BE2C (cell line): ENCODE data around the gene AGAP3.

ENCODE experiments used
- DNase-seq: peaks from one replicate; pipeline ENCODE4 v3.0.0-alpha.2; 2020
- H3K27me3 ChIP-seq: fragments of 250-450 bp; sonication (Bioruptor Pico); 2 replicates; pipeline ENCODE4 v1.5.1; 2020; ENCODE audit warnings: mild to moderate bottlenecking
- H3K36me3 ChIP-seq: fragments of 250-450 bp; sonication (Bioruptor Pico); 2 replicates; pipeline ENCODE4 v1.5.1; 2020; ENCODE audit warnings: mild to moderate bottlenecking
- H3K4me1 ChIP-seq: fragments of 250-450 bp; sonication (Bioruptor Pico); 2 replicates; pipeline ENCODE4 v1.5.1; 2020
- H3K4me3 ChIP-seq: 2 replicates; pipeline ENCODE4 v1.5.1; 2011; ENCODE audit warnings: low read depth, low read length
- H3K9me3 ChIP-seq: fragments of 250-450 bp; sonication (Bioruptor Pico); 2 replicates; pipeline ENCODE4 v1.5.1; 2020
- TF ChIP-seq, protein P1 (sequence below): IDR thresholded peaks from 2 replicates; pipeline ENCODE4 v1.5.1; 2012; ENCODE audit warnings: mild to moderate bottlenecking, low read depth, low read length

Gene AGAP3

GRCh38 chr7:151085329-151085690, 965 bp upstream of the AGAP3 start:
- Histone ChIP-seq H3K36me3 (peaks cover 20% of the 10 kb centered on the region), H3K4me3 (peak overlapping the region; percentile 58), H3K9me3 (no peaks in the 10 kb centered on the region), H3K4me1 (peaks cover 26% of the 10 kb centered on the region), H3K27me3 (no peaks in the 10 kb centered on the region)
- TF ChIP-seq, protein P1, sequence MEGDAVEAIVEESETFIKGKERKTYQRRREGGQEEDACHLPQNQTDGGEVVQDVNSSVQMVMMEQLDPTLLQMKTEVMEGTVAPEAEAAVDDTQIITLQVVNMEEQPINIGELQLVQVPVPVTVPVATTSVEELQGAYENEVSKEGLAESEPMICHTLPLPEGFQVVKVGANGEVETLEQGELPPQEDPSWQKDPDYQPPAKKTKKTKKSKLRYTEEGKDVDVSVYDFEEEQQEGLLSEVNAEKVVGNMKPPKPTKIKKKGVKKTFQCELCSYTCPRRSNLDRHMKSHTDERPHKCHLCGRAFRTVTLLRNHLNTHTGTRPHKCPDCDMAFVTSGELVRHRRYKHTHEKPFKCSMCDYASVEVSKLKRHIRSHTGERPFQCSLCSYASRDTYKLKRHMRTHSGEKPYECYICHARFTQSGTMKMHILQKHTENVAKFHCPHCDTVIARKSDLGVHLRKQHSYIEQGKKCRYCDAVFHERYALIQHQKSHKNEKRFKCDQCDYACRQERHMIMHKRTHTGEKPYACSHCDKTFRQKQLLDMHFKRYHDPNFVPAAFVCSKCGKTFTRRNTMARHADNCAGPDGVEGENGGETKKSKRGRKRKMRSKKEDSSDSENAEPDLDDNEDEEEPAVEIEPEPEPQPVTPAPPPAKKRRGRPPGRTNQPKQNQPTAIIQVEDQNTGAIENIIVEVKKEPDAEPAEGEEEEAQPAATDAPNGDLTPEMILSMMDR: no peak
- DNase-seq: no peak

DNA sequence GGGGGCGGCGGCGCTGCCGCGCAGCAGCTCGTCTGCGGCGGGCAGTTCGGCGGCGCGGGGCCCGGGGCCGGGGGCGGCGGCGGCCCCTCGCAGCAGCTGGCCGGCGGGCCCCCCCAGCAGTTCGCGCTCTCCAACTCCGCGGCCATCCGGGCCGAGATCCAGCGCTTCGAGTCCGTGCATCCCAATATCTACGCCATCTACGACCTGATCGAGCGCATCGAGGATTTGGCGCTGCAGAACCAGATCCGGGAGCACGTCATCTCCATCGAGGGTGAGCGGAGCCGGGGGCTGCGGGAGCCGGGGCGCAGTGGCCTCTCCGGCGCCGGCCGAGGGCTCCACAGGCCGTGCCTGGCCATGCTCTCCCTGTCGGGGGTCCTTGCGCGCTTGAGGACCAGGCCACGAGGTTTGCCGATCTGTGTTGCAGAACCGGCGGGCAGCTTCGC, 548 bp downstream of the AGAP3 start:
- Histone ChIP-seq H3K4me1 (peaks cover 26% of the 10 kb centered on the region), H3K9me3 (no peaks in the 10 kb centered on the region), H3K36me3 (peaks cover 30% of the 10 kb centered on the region), H3K4me3 (peak overlapping the region; percentile 94), H3K27me3 (no peaks in the 10 kb centered on the region)
- TF ChIP-seq, protein P1: no peak
- DNase-seq: peak; percentile 52

DNA sequence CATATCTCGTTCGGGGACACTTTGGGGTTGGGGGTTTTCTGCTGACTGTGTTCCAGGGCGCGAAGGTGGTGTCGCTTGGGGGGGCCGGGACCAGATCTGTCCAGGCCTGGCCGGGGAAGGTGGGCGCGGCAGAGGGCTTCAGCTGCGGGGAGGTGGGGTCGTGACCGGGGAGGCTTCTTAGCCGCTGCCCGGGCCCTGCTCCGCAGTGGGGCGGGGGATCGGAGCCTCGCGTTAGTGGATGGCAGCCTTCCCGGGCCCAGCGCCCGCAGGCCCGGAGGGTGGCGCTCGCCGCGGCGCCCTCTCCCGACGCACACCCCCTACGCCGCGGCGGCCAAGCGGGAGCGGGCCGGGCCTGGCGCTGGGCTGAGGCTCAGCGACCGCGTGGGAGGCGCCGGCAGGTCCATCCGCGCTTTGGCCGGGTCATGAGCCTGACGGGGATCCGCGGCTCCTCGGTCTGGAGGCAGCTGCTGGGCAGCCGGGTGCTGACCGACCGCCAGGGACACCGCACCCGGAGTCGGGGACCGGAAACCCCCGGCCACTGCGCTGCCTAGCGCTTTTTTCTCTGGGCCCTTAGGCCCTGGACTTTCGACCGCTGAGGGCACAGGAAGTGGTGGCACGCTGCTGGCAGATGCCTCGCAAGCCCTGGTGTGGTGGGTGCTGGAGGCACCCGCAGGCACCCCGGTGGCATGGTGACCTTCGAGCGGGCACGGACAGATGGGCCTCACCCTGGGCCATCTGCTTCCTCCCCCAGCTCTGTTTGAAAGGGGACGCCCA, 1.2 kb downstream of the AGAP3 start:
- H3K27me3 ChIP-seq: no peaks in the 10 kb centered on the region
- H3K4me1 ChIP-seq: peaks cover 23% of the 10 kb centered on the region
- DNase-seq: peak; percentile 67
- peaks cover 35% of the 10 kb centered on the region for H3K36me3 ChIP-seq
- H3K4me3 ChIP-seq: peak overlapping the region; percentile 94
- TF ChIP-seq, protein P1: no peak
- H3K9me3 ChIP-seq: no peaks in the 10 kb centered on the region

DNA sequence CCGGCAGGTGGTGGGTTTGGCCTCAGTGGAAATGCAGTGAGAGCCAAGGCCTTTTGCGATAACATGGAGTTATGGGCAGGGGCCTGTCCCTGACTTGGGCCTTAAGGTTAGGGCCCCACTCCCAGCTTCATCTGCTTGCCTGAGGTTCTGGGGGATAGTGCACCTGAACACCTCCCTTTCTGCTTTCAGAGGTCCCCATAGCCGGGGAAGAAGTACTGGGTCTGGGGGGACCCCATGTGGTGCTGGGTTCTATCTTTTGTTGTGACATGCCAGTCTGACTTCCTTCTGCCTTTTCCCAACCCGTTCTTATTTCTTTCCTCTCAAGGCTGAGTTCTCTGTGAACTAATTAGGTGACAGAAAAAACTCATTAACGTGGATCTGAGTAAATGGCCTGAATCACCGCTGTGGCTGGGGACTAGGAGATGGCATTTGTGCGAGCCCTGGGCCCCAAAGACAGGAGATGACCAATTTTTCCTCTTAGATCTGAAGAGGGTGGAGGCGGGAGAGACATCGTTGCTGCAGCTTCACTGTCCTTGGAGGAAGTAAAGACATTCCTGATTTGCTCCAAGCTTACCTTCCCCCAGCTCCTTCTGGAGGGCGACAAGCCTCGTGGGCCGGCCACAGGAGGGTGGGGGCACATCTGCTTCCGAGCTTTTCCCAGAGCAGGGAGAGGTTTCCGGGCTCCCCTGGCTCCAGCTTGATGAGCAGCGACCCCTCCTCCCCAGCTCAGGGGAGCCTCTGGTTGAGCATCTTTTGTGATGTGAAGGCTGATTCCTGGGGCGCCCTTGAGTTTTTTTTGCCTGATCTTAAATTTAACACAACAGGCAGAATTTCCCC, 2.0 kb downstream of the AGAP3 start:
- TF ChIP-seq, protein P1: no peak
- no peaks in the 10 kb centered on the region for H3K9me3 ChIP-seq
- DNase-seq: no peak
- peak overlapping the region; percentile 94 for H3K4me3 ChIP-seq
- H3K36me3 ChIP-seq: peaks cover 40% of the 10 kb centered on the region
- peaks cover 23% of the 10 kb centered on the region for H3K4me1 ChIP-seq
- no peaks in the 10 kb centered on the region for H3K27me3 ChIP-seq

DNA sequence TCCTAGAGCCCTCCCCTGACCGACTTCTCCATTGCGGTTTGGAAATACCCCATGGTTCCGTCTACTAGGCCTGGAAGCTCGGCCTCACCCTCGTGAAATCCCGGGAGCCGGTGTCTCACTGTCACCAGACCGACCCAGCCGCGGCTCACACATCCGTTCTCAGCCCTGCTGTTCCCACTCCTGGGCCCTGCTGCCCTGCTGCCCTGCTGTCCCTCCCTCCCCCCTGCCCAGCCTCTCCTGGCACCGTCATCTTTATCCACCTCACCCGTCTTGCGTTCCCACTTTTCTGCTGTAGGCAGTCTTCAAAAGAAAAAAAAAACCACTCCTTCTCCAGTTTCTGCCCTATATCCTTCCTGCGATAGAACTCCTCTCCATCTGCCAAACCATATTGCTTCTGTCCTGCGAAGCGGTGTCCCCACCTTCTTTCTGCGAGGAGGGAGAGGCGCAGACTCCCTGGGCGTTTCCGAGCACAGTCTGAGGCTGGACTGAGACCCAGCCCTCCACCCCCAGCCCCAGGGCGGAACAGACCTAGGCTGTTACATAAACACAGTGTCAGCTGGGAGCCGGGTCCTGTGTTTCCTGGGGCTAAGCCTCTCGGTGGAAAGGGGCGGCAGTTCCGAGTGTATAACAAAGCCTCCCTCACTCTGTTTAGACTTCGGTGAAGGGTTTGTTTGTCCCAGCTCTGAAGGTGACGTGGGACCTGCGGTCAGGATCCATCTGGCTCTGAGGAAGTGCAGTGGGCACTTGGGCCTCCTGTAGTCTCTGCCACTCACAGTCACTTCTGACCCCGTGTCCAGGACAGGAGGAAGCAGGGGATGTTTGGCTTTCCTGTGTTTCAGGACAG, 2.8 kb downstream of the AGAP3 start:
- TF ChIP-seq, protein P1: no peak
- Histone ChIP-seq H3K4me3 (peak overlapping the region; percentile 94), H3K4me1 (peaks cover 18% of the 10 kb centered on the region), H3K9me3 (no peaks in the 10 kb centered on the region), H3K36me3 (peaks cover 44% of the 10 kb centered on the region), H3K27me3 (no peaks in the 10 kb centered on the region)
- DNase-seq: peak; percentile 74
